Tibial nerve (tissue), 4 donors: ENCODE results near the gene ARPC5L.

Experiments
- CTCF ChIP-seq, 5 experiments: fragments of 200-600 bp in 3 of 5; fragments of 450-650 bp in 2 of 5; sonication (generic) in 3 of 5; IDR thresholded peaks; one replicate each; pipeline ENCODE4 v1.5.1; 2016 to 2019; ENCODE audit warnings: antibody characterized with exemption in 5 of 5, mild to moderate bottlenecking in 3 of 5, moderate library complexity in 2 of 5
- EP300 ChIP-seq, 2 donors: sonication (generic); formaldehyde crosslinking; IDR thresholded peaks; one replicate each; pipeline ENCODE4 v1.6.1; 2017; ENCODE audit warnings: antibody characterized with exemption in 2 of 2, mild to moderate bottlenecking in 1 of 2
- POLR2A ChIP-seq, 2 donors: fragments of 450-650 bp; IDR thresholded peaks; one replicate each; pipeline ENCODE4 v1.6.1; 2017; ENCODE audit warnings: antibody characterized with exemption in 2 of 2, mild to moderate bottlenecking in 2 of 2, moderate library complexity in 2 of 2

GRCh38 chr9:124906966-124907365 lies 45.0 kb downstream of the ARPC5L start:
- no peak for TF ChIP-seq CTCF (IDR thresholded peaks at IDR 0.05)
- TF ChIP-seq EP300 (IDR thresholded peaks at IDR 0.05) = no peak
- no peak for TF ChIP-seq POLR2A (IDR thresholded peaks at IDR 0.05)
